H1 (cell line): ENCODE data around the gene EGR4. TPM values are rescaled to one million over a fixed set of nuclear protein-coding genes. Genes with fewer than 3 reads are reported as not detected.

ENCODE experiments used
- BCL11A ChIP-seq, 2 experiments: IDR thresholded peaks; one replicate each; pipeline ENCODE4 v1.6.1; 2011; ENCODE audit warnings: low read depth in 2 of 2, low read length in 2 of 2, mild to moderate bottlenecking in 2 of 2
- GABPA ChIP-seq: IDR thresholded peaks from 2 replicates; pipeline ENCODE4 v1.6.1; 2011; ENCODE audit warnings: mild to moderate bottlenecking, low read length, moderate library complexity, borderline replicate concordance; ENCODE audit not compliant: insufficient read depth
- JUN ChIP-seq: IDR thresholded peaks from 2 replicates; pipeline ENCODE4 v1.6.1; 2011; ENCODE audit warnings: low read depth, mild to moderate bottlenecking, improper control_type of control experiment, low read length
- KDM1A ChIP-seq: fragments of 200-600, 300-600 bp; sonication (generic); IDR thresholded peaks from 2 replicates; pipeline ENCODE4 v1.7.1; 2016; ENCODE audit warnings: mild to moderate bottlenecking, low read length, borderline replicate concordance
- PHF8 ChIP-seq: fragments of 200-600 bp; sonication (generic); conservative IDR thresholded peaks from 2 replicates; pipeline ENCODE4 v1.7.1; 2012; ENCODE audit warnings: low read depth, mild to moderate bottlenecking, inconsistent platforms, low read length, moderate library complexity
- SUZ12 ChIP-seq: fragments of 200-600 bp; sonication (generic); IDR thresholded peaks from 2 replicates; pipeline ENCODE4 v1.6.1; 2012; ENCODE audit warnings: mild to moderate bottlenecking, inconsistent platforms, low read length, moderate library complexity, mixed read lengths
- polyA plus RNA-seq, 7 experiments: library from polyadenylated mRNA; depleted of rRNA in 3 of 7; stranded (reverse) in 5 of 7; unstranded in 2 of 7; fragments of >200 nt in 5 of 7; fragments of 200-250 nt in 2 of 7; gene quantifications; 1 replicate in 5 of 7; 2 replicates in 1 of 7; 4 replicates in 1 of 7; pipeline versions ENCODE4 v1.2.1 to v1.2.3, GENCODE V29; 2011 to 2013; ENCODE audit warnings: missing spikeins in 2 of 7, mixed read lengths in 2 of 7
- total RNA-seq: library from RNA; stranded (reverse); fragmentation: NEBNext Ultra II Directional; extraction: Animal tissue kit (Norgen Biotek cat#: 25700); gene quantifications from 2 replicates; pipeline ENCODE4 v1.2.1, GENCODE V29; 2021
- TF ChIP-seq, protein P1 (sequence below): fragments of 300-600 bp; sonication (generic); IDR thresholded peaks from 2 replicates; pipeline ENCODE4 v1.7.1; 2012; ENCODE audit warnings: low read length, moderate library complexity, mild to moderate bottlenecking, inconsistent platforms; ENCODE audit not compliant: insufficient replicate concordance

Gene EGR4
- total and polyA plus RNA-seq, 2 of the 8 experiments (the other 6 are each of a cell fraction or from before 2014, with no cell fraction given), result 0.20 TPM; not detected in 1

DNA sequence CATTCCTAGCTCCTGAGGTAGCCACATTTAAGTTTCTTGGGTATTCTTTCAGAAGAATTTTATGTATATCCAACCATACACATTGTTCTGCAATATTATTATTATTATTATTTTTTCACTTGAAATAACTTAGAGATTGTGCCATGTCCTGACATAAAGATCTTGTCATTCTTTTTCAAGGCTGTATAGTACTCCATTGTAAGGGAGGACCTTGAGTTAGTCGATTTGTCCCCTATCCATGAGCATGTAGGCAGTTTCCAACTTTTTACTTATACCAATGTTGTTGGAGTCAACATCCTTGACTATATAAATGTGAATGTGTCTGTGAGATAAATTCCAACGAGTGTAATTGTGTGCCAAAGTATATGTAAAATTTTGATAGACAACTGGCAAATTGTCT lies 891 bp upstream of the EGR4 start (continued):
- TF ChIP-seq KDM1A (no peak), GABPA (no peak), JUN (no peak), PHF8 (no peak), SUZ12 (no peak), BCL11A (IDR thresholded peaks at IDR 0.05; ENCODE audit: low read depth in 2 of 2, low read length in 2 of 2) (no peak)
- TF ChIP-seq, protein P1, sequence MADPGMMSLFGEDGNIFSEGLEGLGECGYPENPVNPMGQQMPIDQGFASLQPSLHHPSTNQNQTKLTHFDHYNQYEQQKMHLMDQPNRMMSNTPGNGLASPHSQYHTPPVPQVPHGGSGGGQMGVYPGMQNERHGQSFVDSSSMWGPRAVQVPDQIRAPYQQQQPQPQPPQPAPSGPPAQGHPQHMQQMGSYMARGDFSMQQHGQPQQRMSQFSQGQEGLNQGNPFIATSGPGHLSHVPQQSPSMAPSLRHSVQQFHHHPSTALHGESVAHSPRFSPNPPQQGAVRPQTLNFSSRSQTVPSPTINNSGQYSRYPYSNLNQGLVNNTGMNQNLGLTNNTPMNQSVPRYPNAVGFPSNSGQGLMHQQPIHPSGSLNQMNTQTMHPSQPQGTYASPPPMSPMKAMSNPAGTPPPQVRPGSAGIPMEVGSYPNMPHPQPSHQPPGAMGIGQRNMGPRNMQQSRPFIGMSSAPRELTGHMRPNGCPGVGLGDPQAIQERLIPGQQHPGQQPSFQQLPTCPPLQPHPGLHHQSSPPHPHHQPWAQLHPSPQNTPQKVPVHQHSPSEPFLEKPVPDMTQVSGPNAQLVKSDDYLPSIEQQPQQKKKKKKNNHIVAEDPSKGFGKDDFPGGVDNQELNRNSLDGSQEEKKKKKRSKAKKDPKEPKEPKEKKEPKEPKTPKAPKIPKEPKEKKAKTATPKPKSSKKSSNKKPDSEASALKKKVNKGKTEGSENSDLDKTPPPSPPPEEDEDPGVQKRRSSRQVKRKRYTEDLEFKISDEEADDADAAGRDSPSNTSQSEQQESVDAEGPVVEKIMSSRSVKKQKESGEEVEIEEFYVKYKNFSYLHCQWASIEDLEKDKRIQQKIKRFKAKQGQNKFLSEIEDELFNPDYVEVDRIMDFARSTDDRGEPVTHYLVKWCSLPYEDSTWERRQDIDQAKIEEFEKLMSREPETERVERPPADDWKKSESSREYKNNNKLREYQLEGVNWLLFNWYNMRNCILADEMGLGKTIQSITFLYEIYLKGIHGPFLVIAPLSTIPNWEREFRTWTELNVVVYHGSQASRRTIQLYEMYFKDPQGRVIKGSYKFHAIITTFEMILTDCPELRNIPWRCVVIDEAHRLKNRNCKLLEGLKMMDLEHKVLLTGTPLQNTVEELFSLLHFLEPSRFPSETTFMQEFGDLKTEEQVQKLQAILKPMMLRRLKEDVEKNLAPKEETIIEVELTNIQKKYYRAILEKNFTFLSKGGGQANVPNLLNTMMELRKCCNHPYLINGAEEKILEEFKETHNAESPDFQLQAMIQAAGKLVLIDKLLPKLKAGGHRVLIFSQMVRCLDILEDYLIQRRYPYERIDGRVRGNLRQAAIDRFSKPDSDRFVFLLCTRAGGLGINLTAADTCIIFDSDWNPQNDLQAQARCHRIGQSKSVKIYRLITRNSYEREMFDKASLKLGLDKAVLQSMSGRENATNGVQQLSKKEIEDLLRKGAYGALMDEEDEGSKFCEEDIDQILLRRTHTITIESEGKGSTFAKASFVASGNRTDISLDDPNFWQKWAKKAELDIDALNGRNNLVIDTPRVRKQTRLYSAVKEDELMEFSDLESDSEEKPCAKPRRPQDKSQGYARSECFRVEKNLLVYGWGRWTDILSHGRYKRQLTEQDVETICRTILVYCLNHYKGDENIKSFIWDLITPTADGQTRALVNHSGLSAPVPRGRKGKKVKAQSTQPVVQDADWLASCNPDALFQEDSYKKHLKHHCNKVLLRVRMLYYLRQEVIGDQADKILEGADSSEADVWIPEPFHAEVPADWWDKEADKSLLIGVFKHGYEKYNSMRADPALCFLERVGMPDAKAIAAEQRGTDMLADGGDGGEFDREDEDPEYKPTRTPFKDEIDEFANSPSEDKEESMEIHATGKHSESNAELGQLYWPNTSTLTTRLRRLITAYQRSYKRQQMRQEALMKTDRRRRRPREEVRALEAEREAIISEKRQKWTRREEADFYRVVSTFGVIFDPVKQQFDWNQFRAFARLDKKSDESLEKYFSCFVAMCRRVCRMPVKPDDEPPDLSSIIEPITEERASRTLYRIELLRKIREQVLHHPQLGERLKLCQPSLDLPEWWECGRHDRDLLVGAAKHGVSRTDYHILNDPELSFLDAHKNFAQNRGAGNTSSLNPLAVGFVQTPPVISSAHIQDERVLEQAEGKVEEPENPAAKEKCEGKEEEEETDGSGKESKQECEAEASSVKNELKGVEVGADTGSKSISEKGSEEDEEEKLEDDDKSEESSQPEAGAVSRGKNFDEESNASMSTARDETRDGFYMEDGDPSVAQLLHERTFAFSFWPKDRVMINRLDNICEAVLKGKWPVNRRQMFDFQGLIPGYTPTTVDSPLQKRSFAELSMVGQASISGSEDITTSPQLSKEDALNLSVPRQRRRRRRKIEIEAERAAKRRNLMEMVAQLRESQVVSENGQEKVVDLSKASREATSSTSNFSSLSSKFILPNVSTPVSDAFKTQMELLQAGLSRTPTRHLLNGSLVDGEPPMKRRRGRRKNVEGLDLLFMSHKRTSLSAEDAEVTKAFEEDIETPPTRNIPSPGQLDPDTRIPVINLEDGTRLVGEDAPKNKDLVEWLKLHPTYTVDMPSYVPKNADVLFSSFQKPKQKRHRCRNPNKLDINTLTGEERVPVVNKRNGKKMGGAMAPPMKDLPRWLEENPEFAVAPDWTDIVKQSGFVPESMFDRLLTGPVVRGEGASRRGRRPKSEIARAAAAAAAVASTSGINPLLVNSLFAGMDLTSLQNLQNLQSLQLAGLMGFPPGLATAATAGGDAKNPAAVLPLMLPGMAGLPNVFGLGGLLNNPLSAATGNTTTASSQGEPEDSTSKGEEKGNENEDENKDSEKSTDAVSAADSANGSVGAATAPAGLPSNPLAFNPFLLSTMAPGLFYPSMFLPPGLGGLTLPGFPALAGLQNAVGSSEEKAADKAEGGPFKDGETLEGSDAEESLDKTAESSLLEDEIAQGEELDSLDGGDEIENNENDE, result no peak
